Central memory CD8-positive, alpha-beta T cell (primary cell): ENCODE measurements around the gene CLCN6.

Experiments
- ATAC-seq: fragments of 150-1000 bp; cut with Tn5 transposase; replicated peaks from 2 replicates; pipeline ENCODE4 v1.10.0; 2022; ENCODE audit warnings: mild to moderate bottlenecking, moderate FRiP score, moderate number of reproducible peaks; ENCODE audit not compliant: poor library complexity, severe bottlenecking; ENCODE audit errors: extremely low read depth
- DNase-seq, 2 donors: peaks; one replicate each; pipeline ENCODE4 v3.0.0; 2021; ENCODE audit warnings: low spot score in 2 of 2
- H3K27ac Mint-ChIP-seq: one replicate; pipeline ENCODE4 v1.8.0; 2022; ENCODE audit warnings: low read depth, mild to moderate bottlenecking, moderate library complexity, mixed read lengths
- H3K27me3 Mint-ChIP-seq: one replicate; pipeline ENCODE4 v1.8.0; 2022; ENCODE audit warnings: mixed read lengths
- H3K36me3 Mint-ChIP-seq: one replicate; pipeline ENCODE4 v1.8.0; 2022; ENCODE audit warnings: mild to moderate bottlenecking, moderate library complexity, mixed read lengths; ENCODE audit not compliant: insufficient read depth
- H3K4me1 Mint-ChIP-seq: one replicate; pipeline ENCODE4 v1.8.0; 2022; ENCODE audit warnings: mixed read lengths
- H3K4me3 Mint-ChIP-seq: one replicate; pipeline ENCODE4 v1.8.0; 2022; ENCODE audit warnings: mild to moderate bottlenecking, moderate library complexity, mixed read lengths
- H3K9me3 Mint-ChIP-seq: one replicate; pipeline ENCODE4 v1.8.0; 2022; ENCODE audit warnings: mixed read lengths

CLCN6 gene

GRCh38 chr1:11770011-11770410 is 36.0 kb upstream of the CLCN6 start:
- H3K27me3 Mint-ChIP-seq = peaks cover 18% of the 10 kb centered on the region
- H3K9me3 Mint-ChIP-seq = no peaks in the 10 kb centered on the region
- DNase-seq (no peak), ATAC-seq (no peak)
- H3K36me3 Mint-ChIP-seq = peaks cover 2% of the 10 kb centered on the region
- H3K4me3 Mint-ChIP-seq = no peak overlapping the region
- no peak overlapping the region for H3K27ac Mint-ChIP-seq
- no peaks in the 10 kb centered on the region for H3K4me1 Mint-ChIP-seq

- DNase-seq (no peak), ATAC-seq (no peak)
Observed at GRCh38 chr1:11771481-11772043, 34.4 kb upstream of the CLCN6 start.

GRCh38 chr1:11772458-11772857 is 33.5 kb upstream of the CLCN6 start:
- H3K9me3 Mint-ChIP-seq = no peaks in the 10 kb centered on the region
- H3K27me3 Mint-ChIP-seq = peaks cover 11% of the 10 kb centered on the region
- no peak for DNase-seq
- no peak overlapping the region for H3K4me3 Mint-ChIP-seq
- no peaks in the 10 kb centered on the region for H3K4me1 Mint-ChIP-seq
- ATAC-seq = no peak
- no peaks in the 10 kb centered on the region for H3K36me3 Mint-ChIP-seq
- H3K27ac Mint-ChIP-seq = no peak overlapping the region

More at GRCh38 chr1:11771481-11772043, 34.4 kb upstream of the CLCN6 start:
- H3K4me1 Mint-ChIP-seq = no peaks in the 10 kb centered on the region
- no peak overlapping the region for H3K27ac Mint-ChIP-seq
- no peak overlapping the region for H3K4me3 Mint-ChIP-seq
- peaks cover 11% of the 10 kb centered on the region for H3K27me3 Mint-ChIP-seq
- no peaks in the 10 kb centered on the region for H3K9me3 Mint-ChIP-seq
- H3K36me3 Mint-ChIP-seq = no peaks in the 10 kb centered on the region

- Mint-ChIP-seq H3K27ac (no peak overlapping the region), H3K9me3 (no peaks in the 10 kb centered on the region), H3K4me1 (no peaks in the 10 kb centered on the region), H3K4me3 (no peak overlapping the region), H3K36me3 (no peaks in the 10 kb centered on the region), H3K27me3 (peaks cover 11% of the 10 kb centered on the region)
- DNase-seq (no peak), ATAC-seq (no peak)
Observed at GRCh38 chr1:11774753-11775152, 31.2 kb upstream of the CLCN6 start.

GRCh38 chr1:11777658-11778322 is 28.2 kb upstream of the CLCN6 start:
- no peaks in the 10 kb centered on the region for H3K9me3 Mint-ChIP-seq

GRCh38 chr1:11778336-11778735 is 27.7 kb upstream of the CLCN6 start:
- Mint-ChIP-seq H3K9me3 (no peaks in the 10 kb centered on the region), H3K4me3 (no peak overlapping the region), H3K27ac (no peak overlapping the region), H3K27me3 (peaks cover 11% of the 10 kb centered on the region), H3K4me1 (no peaks in the 10 kb centered on the region), H3K36me3 (no peaks in the 10 kb centered on the region)
- no peak for DNase-seq
- ATAC-seq = no peak

More at GRCh38 chr1:11777658-11778322, 28.2 kb upstream of the CLCN6 start:
- no peaks in the 10 kb centered on the region for H3K36me3 Mint-ChIP-seq
- no peak overlapping the region for H3K27ac Mint-ChIP-seq
- H3K4me1 Mint-ChIP-seq = no peaks in the 10 kb centered on the region
- peaks cover 11% of the 10 kb centered on the region for H3K27me3 Mint-ChIP-seq
- ATAC-seq = no peak
- no peak overlapping the region for H3K4me3 Mint-ChIP-seq
- no peak for DNase-seq

GRCh38 chr1:11778844-11779623 is 27.0 kb upstream of the CLCN6 start:
- no peak for DNase-seq

GRCh38 chr1:11779715-11780379 is 26.1 kb upstream of the CLCN6 start:
- Mint-ChIP-seq H3K36me3 (no peaks in the 10 kb centered on the region), H3K4me1 (no peaks in the 10 kb centered on the region), H3K4me3 (no peak overlapping the region), H3K9me3 (no peaks in the 10 kb centered on the region), H3K27me3 (peaks cover 3% of the 10 kb centered on the region), H3K27ac (no peak overlapping the region)
- ATAC-seq = no peak
- DNase-seq = no peak

More at GRCh38 chr1:11778844-11779623, 27.0 kb upstream of the CLCN6 start:
- Mint-ChIP-seq H3K4me3 (no peak overlapping the region), H3K9me3 (no peaks in the 10 kb centered on the region), H3K27me3 (peaks cover 11% of the 10 kb centered on the region), H3K36me3 (no peaks in the 10 kb centered on the region), H3K4me1 (no peaks in the 10 kb centered on the region), H3K27ac (no peak overlapping the region)
- no peak for ATAC-seq

- ATAC-seq (no peak), DNase-seq (no peak)
- Mint-ChIP-seq H3K27me3 (no peaks in the 10 kb centered on the region), H3K36me3 (no peaks in the 10 kb centered on the region), H3K4me1 (no peaks in the 10 kb centered on the region), H3K4me3 (no peak overlapping the region), H3K27ac (no peak overlapping the region), H3K9me3 (no peaks in the 10 kb centered on the region)
Observed at GRCh38 chr1:11780380-11781147, 25.4 kb upstream of the CLCN6 start.

- no peak for ATAC-seq
- H3K27me3 Mint-ChIP-seq = no peaks in the 10 kb centered on the region
- no peaks in the 10 kb centered on the region for H3K9me3 Mint-ChIP-seq
- DNase-seq = no peak
- H3K27ac Mint-ChIP-seq = no peak overlapping the region
- no peaks in the 10 kb centered on the region for H3K4me1 Mint-ChIP-seq
- no peak overlapping the region for H3K4me3 Mint-ChIP-seq
- no peaks in the 10 kb centered on the region for H3K36me3 Mint-ChIP-seq
Observed at GRCh38 chr1:11781297-11781696, 24.7 kb upstream of the CLCN6 start.

GRCh38 chr1:11782127-11782708 is 23.8 kb upstream of the CLCN6 start:
- H3K4me1 Mint-ChIP-seq = no peaks in the 10 kb centered on the region
- H3K27ac Mint-ChIP-seq = no peak overlapping the region
- no peaks in the 10 kb centered on the region for H3K9me3 Mint-ChIP-seq
- no peaks in the 10 kb centered on the region for H3K27me3 Mint-ChIP-seq
- H3K36me3 Mint-ChIP-seq = no peaks in the 10 kb centered on the region
- H3K4me3 Mint-ChIP-seq = no peak overlapping the region
- DNase-seq (no peak), ATAC-seq (no peak)

- Mint-ChIP-seq H3K27me3 (no peaks in the 10 kb centered on the region), H3K27ac (no peak overlapping the region), H3K4me1 (no peaks in the 10 kb centered on the region), H3K36me3 (no peaks in the 10 kb centered on the region), H3K4me3 (peak overlapping the region; percentile 42), H3K9me3 (no peaks in the 10 kb centered on the region)
- DNase-seq = no peak
- no peak for ATAC-seq
Observed at GRCh38 chr1:11783556-11783955, 22.4 kb upstream of the CLCN6 start.
